HEK293 (cell line): ENCODE measurements around the gene MAML3.

Experiments
- CTCF ChIA-PET: fragments of 350-600 bp; formaldehyde crosslinking; extraction: SDS; loops from one replicate; lab custom pipeline; 2021; ENCODE audit warnings: antibody characterized with exemption; lab: Yijun Ruan, JAX
- POLR2A ChIA-PET: fragments of 300-600 bp; formaldehyde crosslinking; extraction: SDS; loops from one replicate; lab custom pipeline; 2020; ENCODE audit warnings: antibody characterized with exemption, inconsistent platforms; lab: Yijun Ruan, JAX
- H3K27ac ChIP-seq: fragments of 200-500 bp; sonication (Bioruptor generic); 2 replicates; pipeline ENCODE4 v1.5.1; 2014; ENCODE audit warnings: low read depth, low read length, control low read depth, inconsistent platforms; ENCODE audit errors: extremely low read depth
- H3K36me3 ChIP-seq, 2 experiments: fragments of 200-500 bp in 1 of 2; sonication (Bioruptor generic) in 1 of 2; 1 replicate in 1 of 2; 2 replicates in 1 of 2; pipeline ENCODE4 v1.5.1; 2014 to 2017; ENCODE audit warnings: inconsistent platforms in 2 of 2, low read length in 2 of 2; ENCODE audit not compliant: control insufficient read depth in 2 of 2, insufficient read depth in 1 of 2
- H3K4me1 ChIP-seq: fragments of 200-500 bp; sonication (Bioruptor generic); 2 replicates; pipeline ENCODE4 v1.5.1; 2014; ENCODE audit warnings: mild to moderate bottlenecking, low read length, inconsistent platforms; ENCODE audit not compliant: control insufficient read depth, insufficient read depth
- H3K4me3 ChIP-seq: 2 replicates; pipeline ENCODE4 v1.5.1; 2011; ENCODE audit warnings: low read depth, mild to moderate bottlenecking, control low read depth, low read length, moderate library complexity
- H3K9me3 ChIP-seq: fragments of 200-500 bp; sonication (Bioruptor generic); 2 replicates; pipeline ENCODE4 v1.5.1; 2014; ENCODE audit warnings: low read depth, low read length, inconsistent platforms; ENCODE audit not compliant: control insufficient read depth, insufficient read depth
- BCL11B ChIP-seq: fragments of 450-650 bp; formaldehyde crosslinking; IDR thresholded peaks from 2 replicates; pipeline ENCODE4 v1.5.1; 2016; ENCODE audit warnings: low read depth, missing biosample characterization, missing genetic modification characterization
- HOXC10 ChIP-seq: sonication (generic); formaldehyde crosslinking; IDR thresholded peaks from 2 replicates; pipeline ENCODE4 v1.8.1; 2023; ENCODE audit warnings: mild to moderate bottlenecking, missing genetic modification reagents
- KLF10 ChIP-seq: fragments of 450-650 bp; IDR thresholded peaks from 2 replicates; pipeline ENCODE4 v1.5.1; 2018; ENCODE audit warnings: missing biosample characterization, mild to moderate bottlenecking, missing genetic modification characterization
- KLF7 ChIP-seq: fragments of 450-650 bp; formaldehyde crosslinking; IDR thresholded peaks from 2 replicates; pipeline ENCODE4 v1.5.1; 2016; ENCODE audit warnings: missing biosample characterization, missing genetic modification characterization, borderline replicate concordance
- OSR2 ChIP-seq: fragments of 450-650 bp; formaldehyde crosslinking; IDR thresholded peaks from 2 replicates; pipeline ENCODE4 v1.5.1; 2016; ENCODE audit warnings: missing biosample characterization, missing genetic modification characterization
- SCRT2 ChIP-seq: fragments of 450-650 bp; formaldehyde crosslinking; IDR thresholded peaks from 2 replicates; pipeline ENCODE4 v1.5.1; 2016; ENCODE audit warnings: missing biosample characterization, missing genetic modification characterization
- ZBTB17 ChIP-seq: fragments of 450-650 bp; formaldehyde crosslinking; IDR thresholded peaks from 2 replicates; pipeline ENCODE4 v1.5.1; 2016; ENCODE audit warnings: missing biosample characterization, missing genetic modification characterization
- ZFP69B ChIP-seq: fragments of 450-650 bp; formaldehyde crosslinking; IDR thresholded peaks from 2 replicates; pipeline ENCODE4 v1.5.1; 2016; ENCODE audit warnings: missing biosample characterization, missing genetic modification characterization
- ZIC2 ChIP-seq: fragments of 450-650 bp; formaldehyde crosslinking; IDR thresholded peaks from 2 replicates; pipeline ENCODE4 v1.5.1; 2016; ENCODE audit warnings: missing biosample characterization, missing genetic modification characterization
- ZNF214 ChIP-seq: fragments of 450-650 bp; formaldehyde crosslinking; IDR thresholded peaks from 2 replicates; pipeline ENCODE4 v1.5.1; 2017; ENCODE audit warnings: missing biosample characterization, mild to moderate bottlenecking, missing genetic modification characterization, borderline replicate concordance
- ZNF266 ChIP-seq: fragments of 450-650 bp; formaldehyde crosslinking; IDR thresholded peaks from 2 replicates; pipeline ENCODE4 v1.5.1; 2016; ENCODE audit warnings: missing biosample characterization, missing genetic modification characterization, low read depth
- ZNF302 ChIP-seq: fragments of 450-650 bp; formaldehyde crosslinking; IDR thresholded peaks from 2 replicates; pipeline ENCODE4 v1.5.1; 2016; ENCODE audit warnings: missing biosample characterization, missing genetic modification characterization, low read depth
- ZNF350 ChIP-seq: fragments of 450-650 bp; formaldehyde crosslinking; IDR thresholded peaks from 2 replicates; pipeline ENCODE4 v1.5.0; 2017; ENCODE audit warnings: missing biosample characterization, mild to moderate bottlenecking, missing genetic modification characterization
- ZNF514 ChIP-seq: fragments of 450-650 bp; formaldehyde crosslinking; IDR thresholded peaks from 2 replicates; pipeline ENCODE4 v1.5.1; 2016; ENCODE audit warnings: missing biosample characterization, missing genetic modification characterization
- ZNF521 ChIP-seq: fragments of 450-650 bp; formaldehyde crosslinking; IDR thresholded peaks from 2 replicates; pipeline ENCODE4 v1.5.1; 2017; ENCODE audit warnings: missing biosample characterization, mild to moderate bottlenecking, missing genetic modification characterization
- ZNF544 ChIP-seq: fragments of 450-650 bp; formaldehyde crosslinking; IDR thresholded peaks from 2 replicates; pipeline ENCODE4 v1.5.0; 2017; ENCODE audit warnings: missing biosample characterization, missing genetic modification characterization
- ZNF561 ChIP-seq: fragments of 450-650 bp; IDR thresholded peaks from 2 replicates; pipeline ENCODE4 v1.5.1; 2018; ENCODE audit warnings: missing biosample characterization, missing genetic modification characterization, borderline replicate concordance
- ZNF600 ChIP-seq: fragments of 450-650 bp; formaldehyde crosslinking; IDR thresholded peaks from 2 replicates; pipeline ENCODE4 v1.5.1; 2016; ENCODE audit warnings: missing biosample characterization, missing genetic modification characterization
- ZNF654 ChIP-seq: fragments of 450-650 bp; formaldehyde crosslinking; IDR thresholded peaks from 2 replicates; pipeline ENCODE4 v1.5.1; 2016; ENCODE audit warnings: low read depth, missing biosample characterization, missing genetic modification characterization
- ZNF677 ChIP-seq: fragments of 450-650 bp; IDR thresholded peaks from 2 replicates; pipeline ENCODE4 v1.5.0; 2018; ENCODE audit warnings: missing biosample characterization, mild to moderate bottlenecking, missing genetic modification characterization, moderate library complexity
- ZNF830 ChIP-seq: fragments of 450-650 bp; IDR thresholded peaks from 2 replicates; pipeline ENCODE4 v1.5.0; 2018; ENCODE audit warnings: missing biosample characterization, missing genetic modification characterization, low read depth, mild to moderate bottlenecking, moderate library complexity
- ZXDB ChIP-seq: fragments of 450-650 bp; formaldehyde crosslinking; IDR thresholded peaks from 2 replicates; pipeline ENCODE4 v1.5.1; 2016; ENCODE audit warnings: missing biosample characterization, missing genetic modification characterization
- TF ChIP-seq, protein P1 (sequence below): fragments of 450-650 bp; formaldehyde crosslinking; IDR thresholded peaks from 2 replicates; pipeline ENCODE4 v1.5.1; 2016; ENCODE audit warnings: missing biosample characterization, missing genetic modification characterization
- TF ChIP-seq, protein P2 (sequence below): fragments of 450-650 bp; IDR thresholded peaks from 2 replicates; pipeline ENCODE4 v1.5.1; 2018; ENCODE audit warnings: missing biosample characterization, mild to moderate bottlenecking, missing genetic modification characterization
- TF ChIP-seq, protein P3 (sequence below): fragments of 450-650 bp; formaldehyde crosslinking; conservative IDR thresholded peaks from 2 replicates; pipeline ENCODE4 v1.5.1; 2016; ENCODE audit warnings: low read depth, missing biosample characterization, missing genetic modification characterization
- TF ChIP-seq, protein P4 (sequence below): fragments of 450-650 bp; formaldehyde crosslinking; IDR thresholded peaks from 2 replicates; pipeline ENCODE4 v1.5.1; 2016; ENCODE audit warnings: missing biosample characterization, missing genetic modification characterization
- TF ChIP-seq, protein P5 (sequence below): fragments of 450-650 bp; formaldehyde crosslinking; IDR thresholded peaks from 2 replicates; pipeline ENCODE4 v1.5.1; 2017; ENCODE audit warnings: missing biosample characterization, missing genetic modification characterization

Gene MAML3

DNA sequence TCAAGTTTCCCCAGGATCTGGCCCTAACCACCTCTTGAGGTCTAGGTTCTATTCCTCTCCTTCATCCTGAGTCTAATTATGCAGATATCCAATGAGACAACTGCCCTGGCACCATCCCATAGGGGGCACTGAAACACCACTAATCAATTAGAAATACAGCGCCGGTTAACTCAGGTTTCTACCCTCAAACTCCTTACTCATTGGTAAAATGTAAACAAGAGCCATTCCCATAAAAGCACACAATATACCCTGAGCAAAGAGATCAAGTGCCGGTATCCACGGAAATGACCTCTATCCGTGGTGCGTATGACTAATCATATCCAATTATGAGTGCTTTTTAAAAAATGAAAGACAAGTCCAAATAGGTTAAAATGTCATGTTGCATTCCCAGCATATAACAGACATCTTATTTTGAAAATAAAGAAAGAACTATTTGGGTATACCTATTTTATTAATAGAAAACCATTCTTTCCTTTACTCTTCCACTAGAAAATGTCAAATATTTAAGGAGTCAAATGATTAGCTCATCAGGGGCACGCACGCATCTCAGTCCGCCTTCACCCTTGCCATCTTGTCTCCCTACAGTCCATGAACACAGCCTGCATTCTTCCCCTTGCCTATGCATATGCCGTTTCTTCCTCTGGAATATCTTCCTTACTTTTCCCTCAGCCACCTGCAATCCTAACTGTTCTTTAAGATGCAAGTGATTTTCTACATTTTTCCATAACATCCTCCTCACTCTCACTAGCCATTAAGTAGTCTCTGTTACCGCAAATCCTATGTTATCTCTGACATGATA lies 141.1 kb downstream of the MAML3 start:
- POLR2A ChIA-PET = interaction anchor here (1.9 kb wide), 1 partner anchor 138 kb away, joined by 4 read pairs; no protein-coding TSS in a partner anchor
- no peaks in the 10 kb centered on the region for H3K9me3 ChIP-seq
- H3K27ac ChIP-seq = no peak overlapping the region
- no peaks in the 10 kb centered on the region for H3K36me3 ChIP-seq
- no peaks in the 10 kb centered on the region for H3K4me1 ChIP-seq
- CTCF ChIA-PET = interaction anchor here (0.5 to 2.5 kb wide), 21 partner anchors 9 to 882 kb away, joined by 3 to 28 read pairs (median 4); no protein-coding TSS in a partner anchor
- H3K4me3 ChIP-seq = no peak overlapping the region
- TF ChIP-seq ZNF266 (tag by site-specific recombination) (no peak), BCL11B (tag by site-specific recombination) (no peak), ZNF350 (tag by site-specific recombination) (no peak), ZNF654 (tag by site-specific recombination) (peak; percentile 82), ZBTB17 (tag by site-specific recombination) (peak; percentile 68), ZNF561 (tag by site-specific recombination) (no peak), OSR2 (tag by site-specific recombination) (no peak), KLF7 (tag by site-specific recombination) (no peak), ZNF830 (no peak), ZNF677 (no peak), SCRT2 (tag by site-specific recombination) (no peak), ZNF600 (no peak), ZNF302 (tag by site-specific recombination) (no peak), ZFP69B (tag by site-specific recombination) (no peak), ZIC2 (tag by site-specific recombination) (no peak), ZNF544 (tag by site-specific recombination) (no peak), ZXDB (tag by site-specific recombination) (no peak), ZNF214 (tag by site-specific recombination) (no peak), HOXC10 (no peak), ZNF521 (tag by site-specific recombination) (no peak), KLF10 (tag by site-specific recombination) (0 out of 2 replicates have a peak, but pooled peaks have one; percentile 26), ZNF514 (no peak)
- TF ChIP-seq, protein P1, sequence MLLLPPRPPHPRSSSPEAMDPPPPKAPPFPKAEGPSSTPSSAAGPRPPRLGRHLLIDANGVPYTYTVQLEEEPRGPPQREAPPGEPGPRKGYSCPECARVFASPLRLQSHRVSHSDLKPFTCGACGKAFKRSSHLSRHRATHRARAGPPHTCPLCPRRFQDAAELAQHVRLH (tag by site-specific recombination) = peak; percentile 57; the same call in 1 of the 2 replicates
- TF ChIP-seq, protein P2, sequence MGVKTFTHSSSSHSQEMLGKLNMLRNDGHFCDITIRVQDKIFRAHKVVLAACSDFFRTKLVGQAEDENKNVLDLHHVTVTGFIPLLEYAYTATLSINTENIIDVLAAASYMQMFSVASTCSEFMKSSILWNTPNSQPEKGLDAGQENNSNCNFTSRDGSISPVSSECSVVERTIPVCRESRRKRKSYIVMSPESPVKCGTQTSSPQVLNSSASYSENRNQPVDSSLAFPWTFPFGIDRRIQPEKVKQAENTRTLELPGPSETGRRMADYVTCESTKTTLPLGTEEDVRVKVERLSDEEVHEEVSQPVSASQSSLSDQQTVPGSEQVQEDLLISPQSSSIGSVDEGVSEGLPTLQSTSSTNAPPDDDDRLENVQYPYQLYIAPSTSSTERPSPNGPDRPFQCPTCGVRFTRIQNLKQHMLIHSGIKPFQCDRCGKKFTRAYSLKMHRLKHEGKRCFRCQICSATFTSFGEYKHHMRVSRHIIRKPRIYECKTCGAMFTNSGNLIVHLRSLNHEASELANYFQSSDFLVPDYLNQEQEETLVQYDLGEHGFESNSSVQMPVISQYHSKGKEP (tag by site-specific recombination) = 0 out of 2 replicates have a peak, but pooled peaks have one; percentile 53
- TF ChIP-seq, protein P3, sequence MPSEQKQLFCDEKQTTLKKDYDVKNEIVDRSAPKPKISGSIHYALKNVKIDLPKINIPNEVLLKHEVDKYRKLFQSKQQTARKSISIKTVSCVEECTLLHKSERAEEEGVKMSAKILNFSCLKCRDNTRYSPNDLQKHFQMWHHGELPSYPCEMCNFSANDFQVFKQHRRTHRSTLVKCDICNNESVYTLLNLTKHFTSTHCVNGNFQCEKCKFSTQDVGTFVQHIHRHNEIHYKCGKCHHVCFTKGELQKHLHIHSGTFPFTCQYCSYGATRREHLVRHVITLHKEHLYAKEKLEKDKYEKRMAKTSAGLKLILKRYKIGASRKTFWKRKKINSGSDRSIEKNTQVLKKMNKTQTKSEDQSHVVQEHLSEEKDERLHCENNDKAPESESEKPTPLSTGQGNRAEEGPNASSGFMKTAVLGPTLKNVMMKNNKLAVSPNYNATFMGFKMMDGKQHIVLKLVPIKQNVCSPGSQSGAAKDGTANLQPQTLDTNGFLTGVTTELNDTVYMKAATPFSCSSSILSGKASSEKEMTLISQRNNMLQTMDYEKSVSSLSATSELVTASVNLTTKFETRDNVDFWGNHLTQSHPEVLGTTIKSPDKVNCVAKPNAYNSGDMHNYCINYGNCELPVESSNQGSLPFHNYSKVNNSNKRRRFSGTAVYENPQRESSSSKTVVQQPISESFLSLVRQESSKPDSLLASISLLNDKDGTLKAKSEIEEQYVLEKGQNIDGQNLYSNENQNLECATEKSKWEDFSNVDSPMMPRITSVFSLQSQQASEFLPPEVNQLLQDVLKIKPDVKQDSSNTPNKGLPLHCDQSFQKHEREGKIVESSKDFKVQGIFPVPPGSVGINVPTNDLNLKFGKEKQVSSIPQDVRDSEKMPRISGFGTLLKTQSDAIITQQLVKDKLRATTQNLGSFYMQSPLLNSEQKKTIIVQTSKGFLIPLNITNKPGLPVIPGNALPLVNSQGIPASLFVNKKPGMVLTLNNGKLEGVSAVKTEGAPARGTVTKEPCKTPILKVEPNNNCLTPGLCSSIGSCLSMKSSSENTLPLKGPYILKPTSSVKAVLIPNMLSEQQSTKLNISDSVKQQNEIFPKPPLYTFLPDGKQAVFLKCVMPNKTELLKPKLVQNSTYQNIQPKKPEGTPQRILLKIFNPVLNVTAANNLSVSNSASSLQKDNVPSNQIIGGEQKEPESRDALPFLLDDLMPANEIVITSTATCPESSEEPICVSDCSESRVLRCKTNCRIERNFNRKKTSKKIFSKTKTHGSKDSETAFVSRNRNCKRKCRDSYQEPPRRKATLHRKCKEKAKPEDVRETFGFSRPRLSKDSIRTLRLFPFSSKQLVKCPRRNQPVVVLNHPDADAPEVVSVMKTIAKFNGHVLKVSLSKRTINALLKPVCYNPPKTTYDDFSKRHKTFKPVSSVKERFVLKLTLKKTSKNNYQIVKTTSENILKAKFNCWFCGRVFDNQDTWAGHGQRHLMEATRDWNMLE (tag by site-specific recombination) = 0 out of 2 replicates have a peak, but pooled peaks have one; percentile 17
- TF ChIP-seq, protein P4, sequence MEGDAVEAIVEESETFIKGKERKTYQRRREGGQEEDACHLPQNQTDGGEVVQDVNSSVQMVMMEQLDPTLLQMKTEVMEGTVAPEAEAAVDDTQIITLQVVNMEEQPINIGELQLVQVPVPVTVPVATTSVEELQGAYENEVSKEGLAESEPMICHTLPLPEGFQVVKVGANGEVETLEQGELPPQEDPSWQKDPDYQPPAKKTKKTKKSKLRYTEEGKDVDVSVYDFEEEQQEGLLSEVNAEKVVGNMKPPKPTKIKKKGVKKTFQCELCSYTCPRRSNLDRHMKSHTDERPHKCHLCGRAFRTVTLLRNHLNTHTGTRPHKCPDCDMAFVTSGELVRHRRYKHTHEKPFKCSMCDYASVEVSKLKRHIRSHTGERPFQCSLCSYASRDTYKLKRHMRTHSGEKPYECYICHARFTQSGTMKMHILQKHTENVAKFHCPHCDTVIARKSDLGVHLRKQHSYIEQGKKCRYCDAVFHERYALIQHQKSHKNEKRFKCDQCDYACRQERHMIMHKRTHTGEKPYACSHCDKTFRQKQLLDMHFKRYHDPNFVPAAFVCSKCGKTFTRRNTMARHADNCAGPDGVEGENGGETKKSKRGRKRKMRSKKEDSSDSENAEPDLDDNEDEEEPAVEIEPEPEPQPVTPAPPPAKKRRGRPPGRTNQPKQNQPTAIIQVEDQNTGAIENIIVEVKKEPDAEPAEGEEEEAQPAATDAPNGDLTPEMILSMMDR (tag by site-specific recombination) = peak; percentile 47
- TF ChIP-seq, protein P5, sequence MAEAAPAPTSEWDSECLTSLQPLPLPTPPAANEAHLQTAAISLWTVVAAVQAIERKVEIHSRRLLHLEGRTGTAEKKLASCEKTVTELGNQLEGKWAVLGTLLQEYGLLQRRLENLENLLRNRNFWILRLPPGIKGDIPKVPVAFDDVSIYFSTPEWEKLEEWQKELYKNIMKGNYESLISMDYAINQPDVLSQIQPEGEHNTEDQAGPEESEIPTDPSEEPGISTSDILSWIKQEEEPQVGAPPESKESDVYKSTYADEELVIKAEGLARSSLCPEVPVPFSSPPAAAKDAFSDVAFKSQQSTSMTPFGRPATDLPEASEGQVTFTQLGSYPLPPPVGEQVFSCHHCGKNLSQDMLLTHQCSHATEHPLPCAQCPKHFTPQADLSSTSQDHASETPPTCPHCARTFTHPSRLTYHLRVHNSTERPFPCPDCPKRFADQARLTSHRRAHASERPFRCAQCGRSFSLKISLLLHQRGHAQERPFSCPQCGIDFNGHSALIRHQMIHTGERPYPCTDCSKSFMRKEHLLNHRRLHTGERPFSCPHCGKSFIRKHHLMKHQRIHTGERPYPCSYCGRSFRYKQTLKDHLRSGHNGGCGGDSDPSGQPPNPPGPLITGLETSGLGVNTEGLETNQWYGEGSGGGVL (tag by site-specific recombination) = no peak
